ENCODE measurements around the gene RNF41.
"Not testable (repeated sequence)": the region's sequence is repeated elsewhere in the genome, so short reads cannot be mapped to it uniquely, and the experiment has no call there.

RNF41 gene

DNA sequence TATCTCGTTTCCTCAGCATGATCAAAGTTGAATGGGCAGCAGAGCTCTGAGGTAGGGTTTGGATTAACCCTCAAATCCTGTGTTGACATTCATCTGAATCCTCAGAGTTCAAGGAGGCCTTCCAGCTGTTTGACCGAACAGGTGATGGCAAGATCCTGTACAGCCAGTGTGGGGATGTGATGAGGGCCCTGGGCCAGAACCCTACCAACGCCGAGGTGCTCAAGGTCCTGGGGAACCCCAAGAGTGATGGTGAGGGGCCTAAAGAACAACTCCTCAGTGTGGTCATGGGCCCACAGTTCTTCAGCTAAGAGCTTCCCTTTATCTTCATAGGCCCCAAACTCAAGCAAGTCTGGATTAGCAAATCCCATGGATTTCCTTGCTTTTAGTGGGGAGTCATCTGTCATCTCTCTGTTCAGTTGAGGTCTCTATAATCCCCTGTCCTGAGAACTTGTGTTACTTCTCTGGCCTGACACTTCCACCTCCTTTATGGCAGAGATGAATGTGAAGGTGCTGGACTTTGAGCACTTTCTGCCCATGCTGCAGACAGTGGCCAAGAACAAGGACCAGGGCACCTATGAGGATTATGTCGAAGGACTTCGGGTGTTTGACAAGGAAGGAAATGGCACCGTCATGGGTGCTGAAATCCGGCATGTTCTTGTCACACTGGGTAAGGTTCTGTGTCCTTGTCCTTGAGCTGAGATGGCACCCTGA, 62.1 kb downstream of the RNF41 start:
- peak overlapping the region; percentile 70 for H3K4me3 ChIP-seq (ENCODE audit: low read depth, low read length)
- H3K9me3 ChIP-seq (ENCODE audit: severe bottlenecking), result no peaks in the 10 kb centered on the region
- TF ChIP-seq, protein P1, sequence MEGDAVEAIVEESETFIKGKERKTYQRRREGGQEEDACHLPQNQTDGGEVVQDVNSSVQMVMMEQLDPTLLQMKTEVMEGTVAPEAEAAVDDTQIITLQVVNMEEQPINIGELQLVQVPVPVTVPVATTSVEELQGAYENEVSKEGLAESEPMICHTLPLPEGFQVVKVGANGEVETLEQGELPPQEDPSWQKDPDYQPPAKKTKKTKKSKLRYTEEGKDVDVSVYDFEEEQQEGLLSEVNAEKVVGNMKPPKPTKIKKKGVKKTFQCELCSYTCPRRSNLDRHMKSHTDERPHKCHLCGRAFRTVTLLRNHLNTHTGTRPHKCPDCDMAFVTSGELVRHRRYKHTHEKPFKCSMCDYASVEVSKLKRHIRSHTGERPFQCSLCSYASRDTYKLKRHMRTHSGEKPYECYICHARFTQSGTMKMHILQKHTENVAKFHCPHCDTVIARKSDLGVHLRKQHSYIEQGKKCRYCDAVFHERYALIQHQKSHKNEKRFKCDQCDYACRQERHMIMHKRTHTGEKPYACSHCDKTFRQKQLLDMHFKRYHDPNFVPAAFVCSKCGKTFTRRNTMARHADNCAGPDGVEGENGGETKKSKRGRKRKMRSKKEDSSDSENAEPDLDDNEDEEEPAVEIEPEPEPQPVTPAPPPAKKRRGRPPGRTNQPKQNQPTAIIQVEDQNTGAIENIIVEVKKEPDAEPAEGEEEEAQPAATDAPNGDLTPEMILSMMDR (IDR thresholded peaks at IDR 0.05; ENCODE audit: low read depth, low read length), result no peak
- no peak for DNase-seq
- no peaks in the 10 kb centered on the region for H3K27me3 ChIP-seq (ENCODE audit: insufficient read depth, low read depth, severe bottlenecking)
- H3K27ac ChIP-seq, result peak overlapping the region; percentile 52
- peaks cover 74% of the 10 kb centered on the region for H3K36me3 ChIP-seq

DNA sequence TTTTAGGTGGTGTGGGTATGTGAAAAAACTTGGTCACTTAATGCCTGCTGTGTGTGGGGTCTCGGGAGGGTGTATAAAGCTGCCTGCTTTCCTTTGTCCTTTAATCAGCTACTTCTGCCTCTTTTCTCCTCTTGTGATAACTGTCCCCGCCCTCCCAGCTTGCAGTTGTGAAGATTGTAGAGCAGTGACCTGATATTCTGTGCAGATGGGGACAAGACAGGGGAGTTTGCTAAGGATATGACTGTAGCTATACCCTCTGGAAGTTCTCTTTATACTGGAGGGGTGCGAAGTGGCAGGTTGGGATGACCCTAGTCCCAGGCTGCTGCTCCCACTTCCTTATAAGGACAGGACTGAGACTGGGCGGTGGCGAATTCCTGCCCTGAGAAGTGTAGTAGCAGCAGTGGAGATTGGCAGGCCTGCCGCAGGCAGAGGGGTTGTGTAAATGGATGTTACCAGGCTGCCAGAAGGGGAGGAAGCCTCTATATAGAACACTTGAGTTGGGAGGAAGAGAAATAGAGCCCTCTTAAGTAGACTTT, 62.7 kb downstream of the RNF41 start:
- H3K36me3 ChIP-seq, result peaks cover 69% of the 10 kb centered on the region
- peak; percentile 34 for DNase-seq

DNA sequence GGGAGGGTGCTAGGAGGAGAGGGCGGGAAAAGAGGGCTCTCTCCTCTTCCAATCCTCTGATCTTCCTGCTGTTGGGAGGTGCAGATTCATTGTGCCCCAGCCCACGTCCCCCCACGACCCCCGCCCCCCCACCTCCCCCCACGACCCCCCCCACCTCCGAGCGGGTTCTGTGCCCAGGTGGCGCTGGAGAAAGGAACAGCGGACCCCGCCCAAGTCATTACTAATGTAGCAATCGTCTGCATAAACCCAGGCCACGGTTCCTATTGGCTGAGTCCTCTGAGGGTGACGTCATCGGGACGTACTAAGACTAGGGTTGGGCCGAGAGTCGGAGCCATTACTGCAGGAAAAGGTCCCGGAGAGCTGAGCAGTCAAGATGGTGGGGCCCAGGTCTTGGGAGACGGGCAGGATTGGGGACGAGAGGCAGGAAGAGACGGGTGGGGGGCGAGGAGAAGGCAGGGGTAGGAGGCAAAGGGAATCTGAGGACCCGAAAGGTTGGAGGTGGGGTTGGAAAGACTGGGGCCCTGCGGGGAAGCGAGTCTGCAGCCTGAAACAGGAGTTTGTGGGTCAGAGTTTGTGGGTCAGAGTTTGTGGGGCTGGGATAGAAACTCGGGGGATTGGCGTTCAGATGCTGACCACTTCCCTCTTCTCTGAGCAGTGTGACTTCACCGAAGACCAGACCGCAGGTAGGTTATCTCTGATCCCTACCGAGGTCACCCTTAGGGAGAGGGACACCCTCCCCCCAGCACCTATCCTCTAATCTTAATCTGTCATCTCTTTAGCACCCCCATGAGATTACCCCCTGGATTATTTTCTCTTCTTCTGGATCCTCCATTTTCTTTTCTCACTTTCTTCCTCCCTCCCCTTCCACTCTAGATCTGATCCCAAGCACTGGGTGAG, 63.4 kb downstream of the RNF41 start, which contains the start of gene MYL6:
TSS of gene MYL6 (plus strand) at position 331 of the 897 bp plus-strand sequence. CDS start at position 374, 43 bp downstream.
- TF ChIP-seq, protein P1 (IDR thresholded peaks at IDR 0.05; ENCODE audit: low read depth, low read length), result no peak
- Histone ChIP-seq H3K9me3 (ENCODE audit: severe bottlenecking) (no peaks in the 10 kb centered on the region), H3K27ac (peak within 1 kb of the TSS; percentile 100), H3K27me3 (ENCODE audit: insufficient read depth, low read depth, severe bottlenecking) (no peaks in the 10 kb centered on the region), H3K36me3 (peaks cover 62% of the 10 kb centered on the region), H3K4me3 (ENCODE audit: low read depth, low read length) (peak within 1 kb of the TSS; percentile 70)
- DNase-seq, result peak; percentile 98

More for the DNA sequence above, 62.7 kb downstream of the RNF41 start:
- TF ChIP-seq, protein P1 (IDR thresholded peaks at IDR 0.05; ENCODE audit: low read depth, low read length), result no peak
- peak overlapping the region; percentile 70 for H3K4me3 ChIP-seq (ENCODE audit: low read depth, low read length)
- H3K9me3 ChIP-seq (ENCODE audit: severe bottlenecking), result no peaks in the 10 kb centered on the region
- H3K27ac ChIP-seq, result peak overlapping the region; percentile 100
- no peaks in the 10 kb centered on the region for H3K27me3 ChIP-seq (ENCODE audit: insufficient read depth, low read depth, severe bottlenecking)

DNA sequence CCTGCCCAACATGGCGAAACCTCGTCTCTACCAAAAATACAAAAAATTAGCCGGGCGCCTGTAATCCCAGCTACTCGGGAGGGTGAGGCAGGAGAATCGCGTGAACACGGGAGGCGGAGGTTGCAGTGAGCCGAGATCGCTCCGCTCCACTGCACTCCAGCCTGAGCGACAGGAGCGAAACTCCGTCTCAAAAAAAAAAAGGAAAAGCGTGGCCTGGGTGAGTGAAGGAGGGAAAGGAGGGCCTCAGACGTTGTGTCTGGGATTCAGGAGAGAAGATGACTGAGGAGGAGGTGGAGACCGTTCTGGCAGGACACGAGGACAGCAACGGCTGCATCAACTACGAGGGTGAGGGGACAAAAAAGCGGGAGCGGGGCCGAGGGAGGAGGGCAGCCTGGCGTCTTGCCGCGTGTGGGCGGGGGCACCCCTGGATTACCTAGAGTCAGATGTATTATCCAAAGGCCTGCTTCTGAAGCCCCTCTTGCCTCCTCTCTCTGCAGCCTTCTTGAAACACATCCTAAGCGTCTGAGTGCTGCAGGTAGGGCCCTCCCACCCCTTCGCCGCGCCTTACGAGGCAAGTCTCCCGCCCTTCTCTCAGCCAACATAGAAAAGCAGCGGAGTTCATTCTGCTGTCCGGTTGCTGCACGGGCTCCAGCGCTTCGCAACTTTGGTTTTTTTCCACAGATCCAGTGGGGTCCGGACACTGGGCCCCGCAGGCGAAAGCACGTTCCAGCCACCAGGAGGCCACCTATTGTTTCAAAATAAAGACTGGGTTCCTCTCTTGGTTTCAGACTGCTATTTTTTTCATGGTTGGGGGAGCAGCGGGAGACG, 64.3 kb downstream of the RNF41 start:
- peak overlapping the region; percentile 100 for H3K27ac ChIP-seq
- peak; percentile 79 for DNase-seq
- TF ChIP-seq, protein P1 (IDR thresholded peaks at IDR 0.05; ENCODE audit: low read depth, low read length), result peak; percentile 38
- no peaks in the 10 kb centered on the region for H3K9me3 ChIP-seq (ENCODE audit: severe bottlenecking)
- H3K36me3 ChIP-seq, result peaks cover 55% of the 10 kb centered on the region
- H3K4me3 ChIP-seq (ENCODE audit: low read depth, low read length), result peak overlapping the region; percentile 61
- H3K27me3 ChIP-seq (ENCODE audit: insufficient read depth, low read depth, severe bottlenecking), result no peaks in the 10 kb centered on the region

DNA sequence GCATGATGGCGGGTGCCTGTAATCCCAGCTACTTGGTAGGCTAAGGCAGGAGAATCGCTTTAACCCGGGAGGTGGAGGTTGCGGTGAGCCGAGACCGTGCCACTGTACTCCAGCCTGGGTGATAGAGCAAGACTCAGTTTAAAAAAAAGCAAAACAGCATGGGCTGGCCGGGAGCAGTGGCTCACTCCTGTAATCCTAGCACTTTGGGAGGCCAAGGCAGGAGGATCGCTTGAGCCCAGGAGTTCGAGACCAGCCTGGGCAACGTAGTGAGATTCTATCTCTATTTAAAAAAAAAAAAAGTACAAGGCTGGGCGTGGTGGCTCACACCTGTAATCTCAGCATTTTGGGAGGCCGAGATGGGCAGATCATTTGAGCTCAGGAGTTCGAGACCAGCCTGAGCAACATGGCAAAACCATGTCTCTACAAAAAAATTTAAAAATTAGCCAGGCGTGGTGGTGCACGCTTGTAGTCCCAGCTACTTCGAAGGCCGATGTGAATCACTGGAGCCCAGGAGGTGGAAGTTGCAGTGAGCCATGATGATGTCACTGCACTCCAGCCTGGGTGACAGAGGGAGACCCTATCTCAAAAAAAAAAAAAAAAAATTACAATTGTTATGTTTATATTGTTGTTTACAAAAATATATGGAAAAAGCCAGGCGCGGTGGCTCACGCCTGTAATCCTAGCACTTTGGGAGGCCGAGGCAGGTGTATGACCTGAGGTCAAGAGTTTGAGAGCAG, 65.1 kb downstream of the RNF41 start:
- not testable (repeated sequence) for H3K27me3 ChIP-seq (ENCODE audit: insufficient read depth, low read depth, severe bottlenecking); H3K9me3 ChIP-seq (ENCODE audit: severe bottlenecking); DNase-seq
- Histone ChIP-seq H3K27ac (peak overlapping the region; percentile 100), H3K4me3 (ENCODE audit: low read depth, low read length) (peak overlapping the region; percentile 61), H3K36me3 (peaks cover 48% of the 10 kb centered on the region)
